Mesothelial cell of epicardium (in vitro differentiated cells): ENCODE results near the gene CAMTA2. TPM values are rescaled to one million over a fixed set of nuclear protein-coding genes. Genes with fewer than 3 reads are reported as not detected.

Experiments
- DNase-seq, 2 experiments: peaks; one replicate each; pipeline ENCODE4 v3.0.0; 2021; ENCODE audit warnings: low spot score in 2 of 2; ENCODE audit not compliant: unreplicated experiment in 2 of 2
- H3K27ac Mint-ChIP-seq: 2 replicates; pipeline ENCODE4 v1.8.0; 2021; ENCODE audit warnings: mixed read lengths
- H3K27me3 Mint-ChIP-seq: 2 replicates; pipeline ENCODE4 v1.8.0; 2021; ENCODE audit warnings: low read depth, mixed read lengths
- H3K36me3 Mint-ChIP-seq: 2 replicates; pipeline ENCODE4 v1.8.0; 2021; ENCODE audit warnings: mixed read lengths
- H3K4me1 Mint-ChIP-seq: 2 replicates; pipeline ENCODE4 v1.8.0; 2021; ENCODE audit warnings: mixed read lengths
- H3K4me3 Mint-ChIP-seq: 2 replicates; pipeline ENCODE4 v1.8.0; 2021; ENCODE audit warnings: mild to moderate bottlenecking, moderate library complexity, mixed read lengths
- H3K9me3 Mint-ChIP-seq: 2 replicates; pipeline ENCODE4 v1.8.0; 2021; ENCODE audit warnings: mixed read lengths
- total RNA-seq: library from RNA; stranded (reverse); gene quantifications from 3 replicates; pipeline ENCODE4 v1.2.1, GENCODE V29; 2021
- TF ChIP-seq, protein P1 (sequence below): fragments of 200-600 bp; sonication (generic); IDR thresholded peaks from one replicate; pipeline ENCODE4 v1.5.0; 2021; ENCODE audit warnings: antibody characterized with exemption; ENCODE audit not compliant: unreplicated experiment

Gene CAMTA2
- total RNA-seq, 1 donor from 2014 or later = 31.6 TPM

DNA sequence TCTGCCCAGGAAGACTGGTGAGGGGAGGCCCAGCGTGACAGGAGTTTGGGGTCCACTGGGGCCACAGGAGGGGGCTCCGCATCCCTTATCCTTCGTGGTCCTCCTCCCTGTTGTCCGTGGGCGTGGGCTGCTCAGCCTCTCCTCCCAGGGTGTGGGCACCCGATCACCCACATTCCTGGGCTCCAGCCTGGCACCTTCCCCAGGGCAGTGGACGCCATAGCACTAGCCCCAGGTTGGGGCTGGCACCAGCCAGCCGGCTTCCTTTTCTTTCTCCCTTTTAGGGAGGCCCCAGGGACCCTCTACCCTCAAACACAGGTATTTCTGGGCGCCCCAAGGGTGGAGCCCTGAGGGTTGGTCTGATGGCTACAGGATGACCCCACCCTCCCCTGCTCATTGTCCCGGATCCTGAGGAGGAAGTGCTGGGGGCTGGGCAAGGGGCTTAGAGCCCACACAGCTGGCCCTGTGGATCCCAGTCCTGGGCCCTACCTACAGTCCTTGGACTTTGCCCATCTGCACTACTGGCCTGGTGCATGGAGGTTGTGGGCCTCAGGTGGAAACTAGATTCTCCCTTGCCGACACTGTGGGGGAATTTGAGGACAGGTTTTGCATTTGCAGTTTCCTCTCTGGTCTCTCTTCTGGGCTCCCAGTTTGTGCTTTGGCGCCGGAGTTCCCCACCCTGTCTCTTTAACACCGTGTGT lies 11.4 kb upstream of the CAMTA2 start:
- Mint-ChIP-seq H3K36me3 (peaks cover 17% of the 10 kb centered on the region), H3K4me3 (peak overlapping the region; percentile 86), H3K9me3 (no peaks in the 10 kb centered on the region), H3K27ac (peak overlapping the region; percentile 30), H3K27me3 (peaks cover 5% of the 10 kb centered on the region), H3K4me1 (peaks cover 16% of the 10 kb centered on the region)
- TF ChIP-seq, protein P1, sequence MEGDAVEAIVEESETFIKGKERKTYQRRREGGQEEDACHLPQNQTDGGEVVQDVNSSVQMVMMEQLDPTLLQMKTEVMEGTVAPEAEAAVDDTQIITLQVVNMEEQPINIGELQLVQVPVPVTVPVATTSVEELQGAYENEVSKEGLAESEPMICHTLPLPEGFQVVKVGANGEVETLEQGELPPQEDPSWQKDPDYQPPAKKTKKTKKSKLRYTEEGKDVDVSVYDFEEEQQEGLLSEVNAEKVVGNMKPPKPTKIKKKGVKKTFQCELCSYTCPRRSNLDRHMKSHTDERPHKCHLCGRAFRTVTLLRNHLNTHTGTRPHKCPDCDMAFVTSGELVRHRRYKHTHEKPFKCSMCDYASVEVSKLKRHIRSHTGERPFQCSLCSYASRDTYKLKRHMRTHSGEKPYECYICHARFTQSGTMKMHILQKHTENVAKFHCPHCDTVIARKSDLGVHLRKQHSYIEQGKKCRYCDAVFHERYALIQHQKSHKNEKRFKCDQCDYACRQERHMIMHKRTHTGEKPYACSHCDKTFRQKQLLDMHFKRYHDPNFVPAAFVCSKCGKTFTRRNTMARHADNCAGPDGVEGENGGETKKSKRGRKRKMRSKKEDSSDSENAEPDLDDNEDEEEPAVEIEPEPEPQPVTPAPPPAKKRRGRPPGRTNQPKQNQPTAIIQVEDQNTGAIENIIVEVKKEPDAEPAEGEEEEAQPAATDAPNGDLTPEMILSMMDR = no peak
- DNase-seq = no peak

DNA sequence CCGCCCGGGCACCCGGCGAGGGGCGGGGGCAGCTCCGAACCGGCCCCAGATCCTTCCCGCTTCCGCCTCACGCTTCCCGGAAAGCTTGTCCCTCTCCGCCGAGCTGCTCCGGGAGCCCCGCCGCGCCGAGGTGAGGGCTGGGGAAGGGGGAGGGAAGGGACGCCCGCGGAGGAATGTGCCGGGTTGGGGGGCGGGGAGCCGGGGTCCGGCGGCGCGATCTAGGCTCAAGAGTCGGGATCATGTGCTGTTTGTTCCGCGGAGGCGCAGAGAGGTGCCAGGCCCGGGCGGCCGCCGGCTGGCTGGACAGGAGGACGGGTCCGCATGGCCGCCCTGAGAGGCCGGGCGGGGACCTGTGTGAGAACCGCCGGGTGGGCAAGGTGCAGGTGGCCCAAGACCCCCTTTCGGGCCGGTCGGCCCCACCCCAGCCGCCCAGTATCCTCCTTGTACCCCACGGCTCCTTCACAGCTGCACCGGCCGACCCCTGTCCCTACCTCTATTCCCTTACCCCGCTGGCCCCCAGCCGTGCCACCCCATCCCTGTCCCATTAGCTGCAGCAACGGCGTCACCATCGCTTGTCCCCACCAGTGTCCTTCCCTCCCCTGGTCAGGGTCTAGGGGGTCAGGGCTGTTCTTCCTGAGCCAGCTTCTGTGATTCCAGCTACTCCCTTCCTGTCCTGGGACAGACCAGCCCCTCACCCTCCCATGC lies 10.7 kb upstream of the CAMTA2 start:
- peak overlapping the region; percentile 86 for H3K4me3 Mint-ChIP-seq
- TF ChIP-seq, protein P1 = no peak
- peaks cover 5% of the 10 kb centered on the region for H3K27me3 Mint-ChIP-seq
- peak overlapping the region; percentile 77 for H3K27ac Mint-ChIP-seq
- no peaks in the 10 kb centered on the region for H3K9me3 Mint-ChIP-seq
- peak; percentile 59 to 76 for DNase-seq
- H3K36me3 Mint-ChIP-seq = peaks cover 13% of the 10 kb centered on the region
- H3K4me1 Mint-ChIP-seq = peaks cover 16% of the 10 kb centered on the region

DNA sequence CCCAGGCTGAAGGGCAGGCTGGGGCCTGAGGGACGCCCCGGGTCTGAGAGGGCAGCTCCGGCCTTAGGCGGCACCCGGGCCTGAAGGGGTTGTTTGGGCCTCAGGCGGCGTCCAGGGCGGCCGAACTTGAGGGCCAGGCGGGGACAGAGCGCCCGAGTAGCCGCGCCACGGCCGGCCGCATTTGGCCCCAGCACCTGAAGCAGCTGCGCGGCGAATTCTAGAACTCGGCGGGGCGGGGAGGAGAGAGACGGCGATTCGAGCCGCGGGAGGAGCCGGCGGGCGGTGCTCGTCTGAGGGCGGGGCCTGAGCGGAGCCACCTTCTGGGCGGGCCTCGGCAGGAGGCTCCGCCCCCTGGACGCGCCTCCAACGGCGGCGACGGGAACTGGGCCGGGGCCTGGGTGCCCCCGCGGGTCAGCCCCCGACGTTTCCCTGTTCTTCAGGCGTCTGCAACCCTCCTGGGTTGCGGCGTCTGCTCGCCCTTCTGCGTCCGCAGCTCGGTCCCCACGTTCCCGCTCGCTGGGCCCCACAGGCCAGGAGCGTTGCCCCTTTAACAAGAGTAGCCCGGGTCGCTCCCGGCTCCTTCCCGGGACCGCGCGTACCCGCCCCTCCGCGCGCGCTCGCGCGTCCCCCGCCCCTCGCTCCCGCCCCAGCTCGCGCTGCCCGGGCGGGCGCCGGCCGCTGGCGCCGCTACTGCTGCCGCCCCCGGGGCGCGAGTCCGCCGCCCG lies 10.0 kb upstream of the CAMTA2 start, which contains the start of the genes INCA1 and KIF1C:
INCA1 (minus strand) TSS at position 221 of the 725 bp plus-strand sequence. CDS start 3,085 bp downstream, outside the sequence.
KIF1C (plus strand) TSS at position 649 of the 725 bp plus-strand sequence. CDS start 2,297 bp downstream, outside the sequence.
- H3K27ac Mint-ChIP-seq = peak within 1 kb of the TSS; percentile 87
- no peaks in the 10 kb centered on the region for H3K9me3 Mint-ChIP-seq
- DNase-seq = peak; percentile 89 to 94
- peak within 1 kb of the TSS; percentile 86 for H3K4me3 Mint-ChIP-seq
- H3K27me3 Mint-ChIP-seq = peaks cover 5% of the 10 kb centered on the region
- peaks cover 13% of the 10 kb centered on the region for H3K36me3 Mint-ChIP-seq
- TF ChIP-seq, protein P1 = peak; percentile 14
- H3K4me1 Mint-ChIP-seq = peaks cover 16% of the 10 kb centered on the region

DNA sequence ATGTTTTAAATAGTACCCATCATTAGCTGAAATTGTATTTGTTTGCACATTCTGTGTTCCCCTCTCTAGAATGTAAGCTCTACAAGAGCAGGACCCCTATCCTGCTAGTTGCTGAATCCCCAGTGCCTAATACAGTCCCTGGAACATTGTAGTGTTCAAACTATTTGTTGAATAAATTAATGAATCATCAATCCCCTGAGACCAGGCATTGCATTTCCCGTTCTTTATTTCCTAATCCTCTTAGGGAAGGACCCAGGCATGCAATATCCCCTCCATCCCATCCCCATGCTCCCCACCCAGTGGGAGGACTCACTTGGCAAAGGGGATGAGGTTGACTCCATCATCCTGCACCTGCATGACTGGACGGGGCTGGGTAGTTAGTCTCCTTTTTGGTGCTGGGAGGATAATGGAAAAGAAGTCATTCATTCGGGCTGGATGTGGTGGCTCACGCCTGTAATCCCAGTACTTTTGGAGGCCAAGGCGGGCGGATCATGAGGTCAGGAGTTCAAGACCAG lies 6.7 kb upstream of the CAMTA2 start:
- no peak for DNase-seq
- Mint-ChIP-seq H3K27ac (no peak overlapping the region), H3K4me1 (peaks cover 14% of the 10 kb centered on the region), H3K27me3 (peaks cover 5% of the 10 kb centered on the region), H3K4me3 (no peak overlapping the region), H3K9me3 (no peaks in the 10 kb centered on the region), H3K36me3 (no peaks in the 10 kb centered on the region)
- TF ChIP-seq, protein P1 = no peak

DNA sequence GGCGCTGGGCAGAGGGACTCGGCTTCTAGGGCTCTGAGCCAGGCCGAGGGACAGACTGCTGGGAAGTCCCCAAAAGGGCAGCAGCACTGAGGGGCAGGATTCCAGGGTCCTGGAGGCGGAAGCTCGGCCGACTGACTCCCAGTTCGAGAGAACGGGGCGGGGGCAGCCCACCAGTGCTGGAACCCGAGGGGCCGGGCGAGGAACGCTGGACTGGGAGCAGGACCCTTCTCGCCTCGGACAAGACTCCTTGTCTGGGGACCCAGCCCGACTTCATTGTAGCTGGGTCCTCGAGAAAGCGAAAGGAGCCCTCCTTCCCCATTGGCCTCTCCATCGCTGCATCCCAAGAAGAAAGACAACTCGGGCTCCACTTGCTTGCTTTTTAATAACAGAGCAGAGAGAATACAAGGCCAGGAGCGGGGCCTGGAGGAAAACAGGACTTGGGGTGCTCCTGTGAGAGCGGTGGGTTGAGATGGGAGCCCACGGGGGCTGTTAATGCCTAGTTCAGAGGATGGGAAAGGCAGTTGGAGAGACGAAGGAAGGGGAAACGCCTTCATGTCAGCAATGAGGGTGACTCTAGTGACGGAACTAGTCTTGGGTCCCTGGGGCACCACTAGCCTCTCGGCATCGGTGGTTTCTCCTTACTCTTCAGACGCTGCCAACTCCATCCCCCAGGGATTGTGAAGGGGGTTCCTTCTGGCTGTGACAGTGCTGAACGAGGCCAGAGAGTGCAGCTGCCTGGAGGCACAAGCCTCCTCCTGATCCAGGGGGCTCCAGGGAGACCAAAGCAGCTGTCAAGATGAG lies 492 bp upstream of the CAMTA2 start:
- Mint-ChIP-seq H3K4me1 (peaks cover 27% of the 10 kb centered on the region), H3K9me3 (no peaks in the 10 kb centered on the region), H3K4me3 (peak overlapping the region; percentile 81), H3K36me3 (no peaks in the 10 kb centered on the region), H3K27me3 (no peaks in the 10 kb centered on the region), H3K27ac (peak overlapping the region; percentile 89)
- no peak for DNase-seq
- TF ChIP-seq, protein P1 = no peak
